HCT116 (cell line): Measurements from ENCODE around the gene FAM131C. TPM values are rescaled to one million over a fixed set of nuclear protein-coding genes. Genes with fewer than 3 reads are reported as not detected.

ENCODE experiments used
- ATAC-seq: fragments of 200-7000 bp; cut with Tn5 transposase; 2 replicates; pipeline ENCODE4 v1.9.1; 2020; ENCODE audit warnings: mild to moderate bottlenecking, moderate library complexity
- Bru-seq: library from RNA; stranded (reverse); fragments of 400-500 nt; gene quantifications from one replicate; lab custom pipeline; 2021; lab: Mats Ljungman, UMichigan
- BruChase-seq, 2 experiments: library from RNA; stranded (reverse); fragments of 400-500 nt; gene quantifications; one replicate each; lab custom pipeline; 2021; lab: Mats Ljungman, UMichigan
- BruUV-seq: library from RNA; stranded (reverse); fragments of 400-500 nt; replicated peaks from 2 replicates; lab custom pipeline; 2021; lab: Mats Ljungman, UMichigan
- CTCF ChIA-PET: fragments of 300-600 bp; sonication (Branson Sonifier 250); formaldehyde crosslinking; loops from one replicate; lab custom pipeline; 2021; ENCODE audit warnings: antibody characterized with exemption; lab: Charles Lee
- POLR2A ChIA-PET: fragments of 300-600, 350-600 bp; sonication (Branson Sonifier 250); formaldehyde crosslinking; loops from one replicate; lab custom pipeline; 2021; ENCODE audit warnings: antibody characterized with exemption; lab: Charles Lee
- RAD21 ChIA-PET, 2 experiments: fragments of 300-600 bp; sonication (Branson Sonifier 250); formaldehyde crosslinking; loops; one replicate each; lab custom pipeline; 2023; ENCODE audit warnings: low total read pairs in 2 of 2; ENCODE audit not compliant: uncharacterized antibody in 2 of 2, unreplicated experiment in 2 of 2, low non-redundant PET in 1 of 2; lab: Charles Lee
- DNase-seq: peaks from one replicate; pipeline ENCODE4 v3.0.0-alpha.2; 2010; ENCODE audit warnings: low read depth, low spot score
- H2AFZ ChIP-seq: fragments of 200-600 bp; shearing (Covaris generic), sonication (generic); 2 replicates; pipeline ENCODE4 v1.6.1; 2017; ENCODE audit warnings: low read depth, mixed run types, mixed read lengths, antibody characterized with exemption, low read length; ENCODE audit not compliant: poor library complexity, severe bottlenecking
- H3K27ac ChIP-seq: 2 replicates; pipeline ENCODE4 v1.5.1; 2012; ENCODE audit warnings: low read depth, low read length
- H3K27me3 ChIP-seq: fragments of 200-600 bp; sonication (generic); 2 replicates; pipeline ENCODE4 v1.6.1; 2016; ENCODE audit warnings: mixed run types, low read length, mixed read lengths; ENCODE audit not compliant: insufficient read depth
- H3K36me3 ChIP-seq, 2 experiments: fragments of 200-500 bp in 1 of 2; fragments of 200-600 bp in 1 of 2; sonication (Bioruptor generic) in 1 of 2; sonication (generic) in 1 of 2; 2 replicates each; pipeline versions ENCODE4 v1.5.1 to v1.6.1; 2014 to 2016; ENCODE audit warnings: low read length in 2 of 2, inconsistent platforms in 1 of 2, mixed read lengths in 1 of 2, mixed run types in 1 of 2; ENCODE audit not compliant: insufficient read depth in 2 of 2, control insufficient read depth in 1 of 2
- H3K4me1 ChIP-seq, 2 experiments: fragments of 200-600 bp in 1 of 2; sonication (generic) in 1 of 2; 2 replicates each; pipeline versions ENCODE4 v1.5.1 to v1.6.1; 2012 to 2017; ENCODE audit warnings: low read length in 2 of 2, inconsistent platforms in 1 of 2, mild to moderate bottlenecking in 1 of 2, mixed read lengths in 1 of 2, mixed run types in 1 of 2, moderate library complexity in 1 of 2; ENCODE audit not compliant: insufficient read depth in 2 of 2, control insufficient read depth in 1 of 2
- H3K4me2 ChIP-seq: fragments of 200-600 bp; sonication (generic); 2 replicates; pipeline ENCODE4 v1.6.1; 2017; ENCODE audit warnings: mixed run types, low read length, mixed read lengths
- H3K4me3 ChIP-seq, 2 experiments: fragments of 200-600 bp in 1 of 2; sonication (generic) in 1 of 2; replicated peaks in 1 of 2; 2 replicates each; pipeline ENCODE4 v1.5.1; 2011 to 2016; ENCODE audit warnings: low read length in 2 of 2, control low read depth in 1 of 2, low read depth in 1 of 2, mild to moderate bottlenecking in 1 of 2, mixed read lengths in 1 of 2, mixed run types in 1 of 2
- H3K79me2 ChIP-seq: fragments of 200-600 bp; sonication (generic); 2 replicates; pipeline ENCODE4 v1.6.1; 2017; ENCODE audit warnings: mild to moderate bottlenecking, mixed run types, low read length, moderate library complexity, mixed read lengths; ENCODE audit not compliant: insufficient read depth
- H3K9ac ChIP-seq: fragments of 200-600 bp; sonication (generic); 2 replicates; pipeline ENCODE4 v1.6.1; 2016; ENCODE audit warnings: low read length, mixed read lengths
- H3K9me2 ChIP-seq: fragments of 200-600 bp; sonication (generic), shearing (Covaris generic); 2 replicates; pipeline ENCODE4 v1.6.1; 2017; ENCODE audit warnings: mixed run types, mild to moderate bottlenecking, moderate library complexity; ENCODE audit not compliant: insufficient read depth
- H3K9me3 ChIP-seq, 2 experiments: fragments of 200-500 bp in 1 of 2; fragments of 200-600 bp in 1 of 2; sonication (Bioruptor generic) in 1 of 2; sonication (generic) in 1 of 2; 2 replicates each; pipeline ENCODE4 v1.6.1; 2014 to 2017; ENCODE audit warnings: low read length in 2 of 2, mixed read lengths in 2 of 2, inconsistent platforms in 1 of 2, low read depth in 1 of 2, mild to moderate bottlenecking in 1 of 2, mixed run types in 1 of 2, moderate library complexity in 1 of 2; ENCODE audit not compliant: control insufficient read depth in 1 of 2, insufficient read depth in 1 of 2
- H4K20me1 ChIP-seq: fragments of 200-600 bp; sonication (generic), shearing (Covaris generic); 2 replicates; pipeline ENCODE4 v1.6.1; 2017; ENCODE audit warnings: mixed run types, mild to moderate bottlenecking, moderate library complexity; ENCODE audit not compliant: insufficient read depth
- ATF3 ChIP-seq: IDR thresholded peaks from 2 replicates; pipeline ENCODE4 v1.6.1; 2012
- CBX3 ChIP-seq: IDR thresholded peaks from 2 replicates; pipeline ENCODE4 v1.6.1; 2012; ENCODE audit warnings: low read depth
- CTCF ChIP-seq, 3 experiments: fragments of 200-600 bp in 1 of 3; sonication (generic) in 1 of 3; IDR thresholded peaks in 2 of 3; conservative IDR thresholded peaks in 1 of 3; 2 replicates each; pipeline ENCODE4 v1.5.1; 2012 to 2017; ENCODE audit warnings: low read depth in 2 of 3, low read length in 2 of 3, antibody characterized with exemption in 1 of 3, borderline replicate concordance in 1 of 3, control low read depth in 1 of 3, mild to moderate bottlenecking in 1 of 3, mixed read lengths in 1 of 3, mixed run types in 1 of 3, moderate library complexity in 1 of 3; ENCODE audit not compliant: insufficient read depth in 1 of 3
- ELF1 ChIP-seq: IDR thresholded peaks from 2 replicates; pipeline ENCODE4 v1.6.1; 2012; ENCODE audit warnings: low read depth, borderline replicate concordance
- EZH2 ChIP-seq: fragments of 200-600 bp; sonication (generic); IDR thresholded peaks from 2 replicates; pipeline ENCODE4 v1.6.1; 2017; ENCODE audit warnings: antibody characterized with exemption, mixed run types
- EZH2phosphoT487 ChIP-seq: fragments of 200-600 bp; IDR thresholded peaks from 2 replicates; pipeline ENCODE4 v1.6.1; 2018; ENCODE audit warnings: antibody characterized with exemption, borderline replicate concordance
- JUND ChIP-seq: IDR thresholded peaks from 2 replicates; pipeline ENCODE4 v1.6.1; 2012
- POLR2A ChIP-seq: IDR thresholded peaks from 2 replicates; pipeline ENCODE4 v1.7.0; 2011; ENCODE audit warnings: borderline replicate concordance; ENCODE audit not compliant: insufficient read depth, insufficient read length; ENCODE audit errors: extremely low read depth
- POLR2AphosphoS5 ChIP-seq: IDR thresholded peaks from 2 replicates; pipeline ENCODE4 v1.6.1; 2011; ENCODE audit warnings: mild to moderate bottlenecking, low read depth, low read length, moderate library complexity
- REST ChIP-seq: IDR thresholded peaks from 2 replicates; pipeline ENCODE4 v1.6.1; 2012; ENCODE audit warnings: low read depth
- SIN3A ChIP-seq: IDR thresholded peaks from 2 replicates; pipeline ENCODE4 v1.6.1; 2012; ENCODE audit warnings: low read depth
- SRF ChIP-seq: IDR thresholded peaks from 2 replicates; pipeline ENCODE4 v1.6.1; 2012; ENCODE audit warnings: low read depth
- TCF7L2 ChIP-seq: IDR thresholded peaks from 2 replicates; pipeline ENCODE4 v1.7.0; 2011; ENCODE audit warnings: borderline replicate concordance, inconsistent platforms; ENCODE audit not compliant: insufficient read depth, insufficient read length; ENCODE audit errors: extremely low read depth
- YY1 ChIP-seq: IDR thresholded peaks from 2 replicates; pipeline ENCODE4 v1.6.1; 2011; ENCODE audit warnings: low read length, low read depth, moderate library complexity, mild to moderate bottlenecking; ENCODE audit not compliant: insufficient replicate concordance; ENCODE audit errors: extremely low read depth
- ZBTB33 ChIP-seq: IDR thresholded peaks from 2 replicates; pipeline ENCODE4 v1.6.1; 2011; ENCODE audit warnings: mild to moderate bottlenecking, low read length, moderate library complexity; ENCODE audit not compliant: insufficient replicate concordance; ENCODE audit errors: extremely low read depth
- ZFX ChIP-seq: fragments of 450-650 bp; IDR thresholded peaks from 2 replicates; pipeline ENCODE4 v1.6.1; 2017
- intact Hi-C: fragments of 100-400 bp; cut with micrococcal nuclease; formaldehyde crosslinking; loops from 2 replicates; pipeline ENCODE4 v1.10.0; 2022
- long read RNA-seq: library from polyadenylated mRNA; unstranded; transcript quantifications from one replicate; pipeline ENCODE4 v2.0.0, GENCODE V29; 2021; ENCODE audit not compliant: unreplicated experiment
- polyA plus RNA-seq: library from polyadenylated mRNA; unstranded; fragments of >200 nt; gene quantifications from 2 replicates; pipeline ENCODE4 v1.2.1, GENCODE V29; 2012; ENCODE audit warnings: missing spikeins
- total RNA-seq: library from RNA; stranded (reverse); gene quantifications from one replicate; pipeline ENCODE4 v1.2.1, GENCODE V29; 2021; ENCODE audit not compliant: unreplicated experiment

Gene FAM131C
- total RNA-seq = 11.6 TPM
- 16.5 and 17.4 TPM in 2 replicates for polyA plus RNA-seq
- percentile 52 among the genes with signal in this experiment for Bru-seq, nascent RNA
- percentile 46 among the genes with signal in this experiment for BruChase-seq, experiment 1, labeled RNA remaining after a 6-hour chase
- BruChase-seq, experiment 2, labeled RNA remaining after a 2-hour chase = percentile 50 among the genes with signal in this experiment
- long read RNA-seq, transcript FAM131C-201 (7 exons, 1,695 nt) = major isoform, 29 of 41 reads
- long read RNA-seq, partial matches to known transcripts = 7 of 41 reads
- long read RNA-seq, other reads (novel, unspliced or antisense) = 5 of 41 reads

GRCh38 chr1:16073490-16074119, at the start of gene FAM131C:
Gene FAM131C, minus strand, starts transcription at chr1:16073651. Its CDS starts 209 bp downstream, at chr1:16073442.
- RAD21 ChIA-PET = no interaction called here
- Histone ChIP-seq H3K9ac (peak within 1 kb of the TSS; percentile 81), H3K4me2 (peak within 1 kb of the TSS; percentile 92), H3K4me3 (peak within 1 kb of the TSS; percentile 53 to 70), H2AFZ (peak within 1 kb of the TSS; percentile 63), H3K27ac (peak within 1 kb of the TSS; percentile 48; the same call in 1 of the 2 replicates), H3K4me1 (peaks cover 27 to 61% of the 10 kb centered on the region in 2 experiments), H3K79me2 (no peaks in the 10 kb centered on the region), H3K27me3 (no peaks in the 10 kb centered on the region), H3K9me2 (no peaks in the 10 kb centered on the region), H4K20me1 (no peaks in the 10 kb centered on the region), H3K36me3 (no peaks in the 10 kb centered on the region), H3K9me3 (no peaks in the 10 kb centered on the region)
- POLR2A ChIA-PET = interaction anchor here (1.0 kb wide), 1 partner anchor 100 kb away, joined by 3 read pairs; no protein-coding TSS in a partner anchor
- no TSS peak for BruUV-seq
- CTCF ChIA-PET = interaction anchor here (0.5 to 2.0 kb wide), 8 partner anchors 9 to 288 kb away, joined by 3 to 13 read pairs (median 6); no protein-coding TSS in a partner anchor
- DNase-seq (no peak), ATAC-seq (peak; percentile 75)
- intact Hi-C loops = loop anchor here (2.0 kb wide), 1 partner anchor 65 kb away; no protein-coding TSS in a partner anchor
- TF ChIP-seq EZH2 (no peak), POLR2AphosphoS5 (peak; percentile 76), TCF7L2 (peak; percentile 23), CBX3 (no peak), SIN3A (no peak), ATF3 (no peak), POLR2A (peak; percentile 96), JUND (no peak), CTCF (IDR thresholded peaks at IDR 0.05 in 2 of 3, conservative IDR thresholded peaks at IDR 0.05 in 1 of 3; ENCODE audit: borderline replicate concordance in 1 of 3, insufficient read depth in 1 of 3, low read depth in 2 of 3, low read length in 2 of 3) (peak in 2 of 3 experiments; percentile 12 to 30; a peak in 2 of 6 replicates), SRF (no peak), ELF1 (no peak), YY1 (peak; percentile 66), ZBTB33 (peak; percentile 58), REST (no peak), EZH2phosphoT487 (no peak), ZFX (peak; percentile 53; the same call in 1 of the 2 replicates)
